Gastroesophageal sphincter (tissue), 4 donors: ENCODE measurements around the gene SYT1. TPM values are rescaled to one million over a fixed set of nuclear protein-coding genes. Genes with fewer than 3 reads are reported as not detected.

Experiments
- ATAC-seq: fragments of 150-250 bp; one replicate; pipeline ENCODE4 v1.9.1; 2016; ENCODE audit warnings: mild to moderate bottlenecking, moderate library complexity
- H3K27ac ChIP-seq, 4 donors: fragments of 200-600 bp; sonication (generic) in 3 of 4; 1 replicate in 3 of 4; 2 replicates in 1 of 4; pipeline ENCODE4 v1.5.1; 2016 to 2019
- H3K27me3 ChIP-seq: fragments of 200-600 bp; sonication (generic); one replicate; pipeline ENCODE4 v1.5.1; 2019
- H3K36me3 ChIP-seq, 2 donors: fragments of 200-600 bp; sonication (generic); one replicate each; pipeline ENCODE4 v1.5.1; 2019; ENCODE audit warnings: control low read depth in 1 of 2
- H3K4me1 ChIP-seq, 3 donors: fragments of 200-600 bp; sonication (generic); 1 replicate in 2 of 3; 2 replicates in 1 of 3; pipeline ENCODE4 v1.5.1; 2016 to 2019; ENCODE audit warnings: control low read depth in 2 of 3
- H3K4me3 ChIP-seq, 2 donors: fragments of 200-600 bp; sonication (generic); one replicate each; pipeline ENCODE4 v1.5.1; 2019; ENCODE audit warnings: mild to moderate bottlenecking in 1 of 2, moderate library complexity in 1 of 2
- H3K9me3 ChIP-seq, 3 donors: fragments of 200-600 bp; sonication (generic); one replicate each; pipeline ENCODE4 v1.5.1; 2017 to 2019; ENCODE audit warnings: control low read depth in 2 of 3
- CTCF ChIP-seq, 4 experiments: fragments of 200-600 bp in 2 of 4; fragments of 450-650 bp in 2 of 4; sonication (generic) in 1 of 4; IDR thresholded peaks; one replicate each; pipeline ENCODE4 v1.5.1; 2017 to 2019; ENCODE audit warnings: antibody characterized with exemption in 4 of 4, mild to moderate bottlenecking in 2 of 4, moderate library complexity in 2 of 4
- EP300 ChIP-seq: sonication (generic); formaldehyde crosslinking; IDR thresholded peaks from one replicate; pipeline ENCODE4 v1.6.1; 2017; ENCODE audit warnings: antibody characterized with exemption, mild to moderate bottlenecking
- POLR2A ChIP-seq, 2 donors: fragments of 450-650 bp; IDR thresholded peaks; one replicate each; pipeline ENCODE4 v1.6.1; 2017; ENCODE audit warnings: antibody characterized with exemption in 2 of 2, mild to moderate bottlenecking in 2 of 2, moderate library complexity in 1 of 2
- POLR2AphosphoS5 ChIP-seq: sonication (generic); formaldehyde crosslinking; IDR thresholded peaks from one replicate; pipeline ENCODE4 v1.6.1; 2017; ENCODE audit warnings: antibody characterized with exemption
- WGBS, 2 donors: methylation state at CpG; one replicate each; pipeline ENCODE4 v1.1.5; 2018; ENCODE audit warnings: low coverage in 1 of 2; 5-methylcytosine and 5-hydroxymethylcytosine counted together
- total RNA-seq, 4 donors: library from RNA; depleted of rRNA; stranded (reverse); fragments of >200 nt; gene quantifications; one replicate each; pipeline ENCODE4 v1.1.0, GENCODE V29; 2016

The SYT1 gene
- total RNA-seq, 4 donors from 2014 or later: 1.9 to 6.6 (median 3.5) TPM

GRCh38 chr12:79250960-79251755 lies 386.6 kb downstream of the SYT1 start:
- no peaks in the 10 kb centered on the region for H3K9me3 ChIP-seq
- H3K4me3 ChIP-seq: no peak overlapping the region
- TF ChIP-seq POLR2A (IDR thresholded peaks at IDR 0.05) (no peak), EP300 (no peak), POLR2AphosphoS5 (no peak), CTCF (IDR thresholded peaks at IDR 0.05) (no peak)
- no peak for ATAC-seq
- H3K27me3 ChIP-seq: no peaks in the 10 kb centered on the region
- 75 to 76% methylated on average over 2 of the region's 2 CpGs for WGBS, 2 donors
- no peaks in the 10 kb centered on the region for H3K4me1 ChIP-seq
- H3K36me3 ChIP-seq: no peaks in the 10 kb centered on the region
- no peak overlapping the region for H3K27ac ChIP-seq

- Histone ChIP-seq H3K27ac (no peak overlapping the region), H3K4me1 (no peaks in the 10 kb centered on the region), H3K27me3 (no peaks in the 10 kb centered on the region), H3K9me3 (no peaks in the 10 kb centered on the region), H3K4me3 (no peak overlapping the region), H3K36me3 (no peaks in the 10 kb centered on the region)
- ATAC-seq: no peak
- TF ChIP-seq CTCF (IDR thresholded peaks at IDR 0.05) (no peak), EP300 (no peak), POLR2AphosphoS5 (no peak), POLR2A (IDR thresholded peaks at IDR 0.05) (no peak)
- 78% methylated on average over 3 to 4 of the region's 4 CpGs for WGBS, 2 donors
Observed at GRCh38 chr12:79252358-79253075, 387.9 kb downstream of the SYT1 start.

GRCh38 chr12:79255288-79255687 lies 390.7 kb downstream of the SYT1 start:
- whole genome bisulfite sequencing, 2 donors: 59 to 74% methylated on average over 2 of the region's 2 CpGs

GRCh38 chr12:79260923-79261322 lies 396.3 kb downstream of the SYT1 start:
- H3K27me3 ChIP-seq: no peaks in the 10 kb centered on the region
- no peaks in the 10 kb centered on the region for H3K4me1 ChIP-seq
- no peak overlapping the region for H3K27ac ChIP-seq
- TF ChIP-seq POLR2A (IDR thresholded peaks at IDR 0.05) (no peak), EP300 (no peak), CTCF (IDR thresholded peaks at IDR 0.05) (no peak), POLR2AphosphoS5 (no peak)
- ATAC-seq: no peak
- 57 to 77% methylated on average over 2 of the region's 2 CpGs for WGBS, 2 donors
- H3K36me3 ChIP-seq: no peaks in the 10 kb centered on the region
- H3K9me3 ChIP-seq: no peaks in the 10 kb centered on the region
- no peak overlapping the region for H3K4me3 ChIP-seq

More at GRCh38 chr12:79255288-79255687, 390.7 kb downstream of the SYT1 start:
- ATAC-seq: no peak
- Histone ChIP-seq H3K4me3 (no peak overlapping the region), H3K9me3 (no peaks in the 10 kb centered on the region), H3K4me1 (no peaks in the 10 kb centered on the region), H3K36me3 (no peaks in the 10 kb centered on the region), H3K27me3 (no peaks in the 10 kb centered on the region), H3K27ac (no peak overlapping the region)
- no peak for TF ChIP-seq POLR2AphosphoS5
- no peak for TF ChIP-seq CTCF (IDR thresholded peaks at IDR 0.05)
- no peak for TF ChIP-seq EP300
- TF ChIP-seq POLR2A (IDR thresholded peaks at IDR 0.05): no peak

- Histone ChIP-seq H3K9me3 (no peaks in the 10 kb centered on the region), H3K4me3 (no peak overlapping the region), H3K4me1 (no peaks in the 10 kb centered on the region), H3K27me3 (no peaks in the 10 kb centered on the region), H3K27ac (no peak overlapping the region), H3K36me3 (no peaks in the 10 kb centered on the region)
- WGBS, 2 donors: 57 to 66% methylated on average over 3 of the region's 3 CpGs
- ATAC-seq: no peak
- TF ChIP-seq POLR2AphosphoS5 (no peak), POLR2A (IDR thresholded peaks at IDR 0.05) (no peak), EP300 (no peak), CTCF (IDR thresholded peaks at IDR 0.05) (no peak)
Observed at GRCh38 chr12:79262938-79263337, 398.4 kb downstream of the SYT1 start.
